Colonic mucosa (tissue), 4 donors: Measurements from ENCODE around the gene TTC28. TPM values are rescaled to one million over a fixed set of nuclear protein-coding genes. Genes with fewer than 3 reads are reported as not detected.

Source experiments
- DNase-seq: peaks from one replicate; pipeline ENCODE4 v3.0.0-alpha.2; 2020
- H3K27ac ChIP-seq: fragments of 200-600 bp; one replicate; pipeline ENCODE4 v1.8.0; 2021
- H3K27me3 ChIP-seq: fragments of 200-600 bp; one replicate; pipeline ENCODE4 v1.8.0; 2021
- H3K36me3 ChIP-seq: fragments of 200-600 bp; one replicate; pipeline ENCODE4 v1.8.0; 2021
- H3K4me1 ChIP-seq: fragments of 200-600 bp; one replicate; pipeline ENCODE4 v1.8.0; 2021; ENCODE audit warnings: mild to moderate bottlenecking
- H3K4me3 ChIP-seq: fragments of 200-600 bp; one replicate; pipeline ENCODE4 v1.8.0; 2021
- H3K9ac ChIP-seq, 2 donors: one replicate each; pipeline ENCODE4 v1.7.0; 2013; ENCODE audit warnings: control low read depth in 2 of 2, low read depth in 2 of 2, low read length in 2 of 2
- H3K9me3 ChIP-seq: fragments of 200-600 bp; one replicate; pipeline ENCODE4 v1.8.0; 2021
- CTCF ChIP-seq: fragments of 200-600 bp; IDR thresholded peaks from one replicate; pipeline ENCODE4 v1.8.0; 2022; ENCODE audit warnings: antibody characterized with exemption, mild to moderate bottlenecking
- intact Hi-C: fragments of 100-400 bp; cut with DNase I; formaldehyde crosslinking; loops from one replicate; pipeline ENCODE4 v1.14.1; 2022
- total RNA-seq, 2 donors: library from RNA; stranded (reverse); fragmentation: NEBNext Ultra II Directional in 1 of 2; extraction: Animal tissue kit (Norgen Biotek cat#: 25700) in 1 of 2; gene quantifications; one replicate each; pipeline ENCODE4 v1.2.1, GENCODE V29; 2021
- donor health status: healthy.
- donor health status: DM: no; HTN: no; CAD: no.
- donor health status: DM: no; HTN: no; CAD: no.

The TTC28 gene
- total RNA-seq, 2 donors from 2014 or later, result 6.6 to 9.2 TPM

GRCh38 chr22:28548406-28548805, 131.2 kb downstream of the TTC28 start:
- intact Hi-C loops, result no loop called here
- H3K9me3 ChIP-seq, result no peaks in the 10 kb centered on the region
- no peak overlapping the region for H3K4me3 ChIP-seq
- no peaks in the 10 kb centered on the region for H3K36me3 ChIP-seq
- DNase-seq, result no peak
- H3K9ac ChIP-seq, result no peak overlapping the region
- no peaks in the 10 kb centered on the region for H3K4me1 ChIP-seq
- no peak for TF ChIP-seq CTCF
- H3K27me3 ChIP-seq, result no peaks in the 10 kb centered on the region
- no peak overlapping the region for H3K27ac ChIP-seq

GRCh38 chr22:28547132-28547842, 132.4 kb downstream of the TTC28 start:
- H3K4me1 ChIP-seq, result no peaks in the 10 kb centered on the region
- no peak overlapping the region for H3K4me3 ChIP-seq
- H3K36me3 ChIP-seq, result no peaks in the 10 kb centered on the region
- H3K27me3 ChIP-seq, result no peaks in the 10 kb centered on the region
- no peak overlapping the region for H3K9ac ChIP-seq
- H3K9me3 ChIP-seq, result no peaks in the 10 kb centered on the region
- DNase-seq, result no peak
- intact Hi-C loops, result no loop called here
- TF ChIP-seq CTCF, result no peak
- no peak overlapping the region for H3K27ac ChIP-seq

GRCh38 chr22:28544431-28544868, 135.2 kb downstream of the TTC28 start:
- no peak overlapping the region for H3K4me3 ChIP-seq
- H3K4me1 ChIP-seq, result no peaks in the 10 kb centered on the region
- no peak for TF ChIP-seq CTCF
- no peaks in the 10 kb centered on the region for H3K36me3 ChIP-seq
- no peak overlapping the region for H3K9ac ChIP-seq
- H3K27ac ChIP-seq, result no peak overlapping the region
- no peaks in the 10 kb centered on the region for H3K27me3 ChIP-seq
- H3K9me3 ChIP-seq, result no peaks in the 10 kb centered on the region
- DNase-seq, result no peak
- intact Hi-C loops, result no loop called here

GRCh38 chr22:28542980-28543621, 136.5 kb downstream of the TTC28 start:
- DNase-seq, result no peak
- no peak for TF ChIP-seq CTCF
- H3K9ac ChIP-seq, result no peak overlapping the region
- no peak overlapping the region for H3K27ac ChIP-seq
- H3K27me3 ChIP-seq, result no peaks in the 10 kb centered on the region
- H3K36me3 ChIP-seq, result no peaks in the 10 kb centered on the region
- no peak overlapping the region for H3K4me3 ChIP-seq
- H3K9me3 ChIP-seq, result no peaks in the 10 kb centered on the region
- intact Hi-C loops, result no loop called here
- H3K4me1 ChIP-seq, result no peaks in the 10 kb centered on the region

- Histone ChIP-seq H3K9ac (no peak overlapping the region), H3K4me3 (no peak overlapping the region), H3K4me1 (no peaks in the 10 kb centered on the region), H3K9me3 (no peaks in the 10 kb centered on the region), H3K27me3 (no peaks in the 10 kb centered on the region), H3K27ac (no peak overlapping the region), H3K36me3 (no peaks in the 10 kb centered on the region)
- intact Hi-C loops, result no loop called here
- no peak for DNase-seq
- no peak for TF ChIP-seq CTCF
Observed at GRCh38 chr22:28541137-28541536, 138.5 kb downstream of the TTC28 start.
